ENCODE data around the gene CDS2.

CDS2 gene

GRCh38 chr20:5140195-5140594 lies 13.4 kb downstream of the CDS2 start:
- peaks cover 0 to 29% of the 10 kb centered on the region in 2 donors for H3K36me3 ChIP-seq (replicated peaks in 1 of 2; ENCODE audit: control insufficient read depth in 2 of 2, insufficient read depth in 2 of 2, low read length in 2 of 2)
- H3K4me2 ChIP-seq (ENCODE audit: insufficient read depth, low read length, poor library complexity, severe bottlenecking): no peak overlapping the region
- no peak overlapping the region for H2BK120ac ChIP-seq (ENCODE audit: low read depth, low read length)
- H3K79me1 ChIP-seq (ENCODE audit: low read depth, low read length): peaks cover 6% of the 10 kb centered on the region
- H4K91ac ChIP-seq (ENCODE audit: low read depth, low read length, poor library complexity): no peak overlapping the region
- no peak for DNase-seq (ENCODE audit: low spot score)
- no peak overlapping the region for H3K27ac ChIP-seq (replicated peaks; ENCODE audit: low read length)
- no peaks in the 10 kb centered on the region for H3K27me3 ChIP-seq (ENCODE audit: control insufficient read depth in 3 of 3, insufficient read depth in 3 of 3, low read depth in 1 of 3, low read length in 3 of 3)
- H3K23ac ChIP-seq (ENCODE audit: low read depth, low read length, poor library complexity): no peak overlapping the region
- no peak overlapping the region for H2AK5ac ChIP-seq (ENCODE audit: low read depth, low read length)
- H3K9ac ChIP-seq (ENCODE audit: low read depth, low read length, poor library complexity): no peak overlapping the region
- H3K9me3 ChIP-seq (replicated peaks in 1 of 2; ENCODE audit: control insufficient read depth in 2 of 2, insufficient read depth in 1 of 2, low read depth in 1 of 2, low read length in 2 of 2): no peaks in the 10 kb centered on the region
- H3K4ac ChIP-seq (ENCODE audit: low read length): no peak overlapping the region
- no peak overlapping the region for H3K18ac ChIP-seq (ENCODE audit: low read length)
- no peak overlapping the region for H2BK5ac ChIP-seq (ENCODE audit: low read length)
- H3K4me3 ChIP-seq (ENCODE audit: low read length in 2 of 2): no peak overlapping the region
- no peak overlapping the region for H2AFZ ChIP-seq (ENCODE audit: low read length)
- H3K4me1 ChIP-seq (ENCODE audit: control insufficient read depth in 2 of 2, insufficient read depth in 1 of 2, low read depth in 1 of 2, low read length in 2 of 2): peaks cover 0 to 7% of the 10 kb centered on the region in 2 donors
- H2BK12ac ChIP-seq (ENCODE audit: low read length): no peak overlapping the region
- no peak overlapping the region for H2BK15ac ChIP-seq (ENCODE audit: low read length)
- no peak overlapping the region for H3K14ac ChIP-seq (ENCODE audit: low read length)
- no peak overlapping the region for H4K8ac ChIP-seq (ENCODE audit: low read depth, low read length)

- H3K4me3 ChIP-seq (ENCODE audit: low read length in 2 of 2): no peak overlapping the region
- H3K18ac ChIP-seq (ENCODE audit: low read length): no peak overlapping the region
- H2BK15ac ChIP-seq (ENCODE audit: low read length): no peak overlapping the region
- no peak overlapping the region for H2BK12ac ChIP-seq (ENCODE audit: low read length)
- no peak overlapping the region for H2BK5ac ChIP-seq (ENCODE audit: low read length)
- H4K8ac ChIP-seq (ENCODE audit: low read depth, low read length): no peak overlapping the region
- H2AFZ ChIP-seq (ENCODE audit: low read length): no peak overlapping the region
- no peak overlapping the region for H3K4ac ChIP-seq (ENCODE audit: low read length)
- no peak overlapping the region for H3K23ac ChIP-seq (ENCODE audit: low read depth, low read length, poor library complexity)
- no CpG with 5 or more reads among the region's 2 CpGs for WGBS, 2 donors (ENCODE audit: extremely low coverage in 2 of 2, insufficient read length in 2 of 2, insufficient replicate concordance in 1 of 2)
- no peak overlapping the region for H3K4me2 ChIP-seq (ENCODE audit: insufficient read depth, low read length, poor library complexity, severe bottlenecking)
- H3K9me3 ChIP-seq (replicated peaks in 1 of 2; ENCODE audit: control insufficient read depth in 2 of 2, insufficient read depth in 1 of 2, low read depth in 1 of 2, low read length in 2 of 2): no peaks in the 10 kb centered on the region
- H3K79me1 ChIP-seq (ENCODE audit: low read depth, low read length): peaks cover 3% of the 10 kb centered on the region
- H3K9ac ChIP-seq (ENCODE audit: low read depth, low read length, poor library complexity): no peak overlapping the region
- no peak overlapping the region for H3K27ac ChIP-seq (replicated peaks; ENCODE audit: low read length)
- no peak overlapping the region for H2BK120ac ChIP-seq (ENCODE audit: low read depth, low read length)
- peaks cover 0 to 28% of the 10 kb centered on the region in 2 donors for H3K36me3 ChIP-seq (replicated peaks in 1 of 2; ENCODE audit: control insufficient read depth in 2 of 2, insufficient read depth in 2 of 2, low read length in 2 of 2)
- DNase-seq (ENCODE audit: low spot score): no peak
- no peaks in the 10 kb centered on the region for H3K4me1 ChIP-seq (ENCODE audit: control insufficient read depth in 2 of 2, insufficient read depth in 1 of 2, low read depth in 1 of 2, low read length in 2 of 2)
- no peaks in the 10 kb centered on the region for H3K27me3 ChIP-seq (ENCODE audit: control insufficient read depth in 3 of 3, insufficient read depth in 3 of 3, low read depth in 1 of 3, low read length in 3 of 3)
- H2AK5ac ChIP-seq (ENCODE audit: low read depth, low read length): no peak overlapping the region
- no peak overlapping the region for H3K14ac ChIP-seq (ENCODE audit: low read length)
- no peak overlapping the region for H4K91ac ChIP-seq (ENCODE audit: low read depth, low read length, poor library complexity)
Observed at GRCh38 chr20:5141615-5142014, 14.8 kb downstream of the CDS2 start.

GRCh38 chr20:5143851-5144250 lies 17.0 kb downstream of the CDS2 start:
- H3K9ac ChIP-seq (ENCODE audit: low read depth, low read length, poor library complexity): no peak overlapping the region
- H2BK12ac ChIP-seq (ENCODE audit: low read length): no peak overlapping the region
- no peak for DNase-seq (ENCODE audit: low spot score)
- H3K4me2 ChIP-seq (ENCODE audit: insufficient read depth, low read length, poor library complexity, severe bottlenecking): no peak overlapping the region
- no peak overlapping the region for H3K27ac ChIP-seq (replicated peaks; ENCODE audit: low read length)
- H2BK5ac ChIP-seq (ENCODE audit: low read length): no peak overlapping the region
- H2BK120ac ChIP-seq (ENCODE audit: low read depth, low read length): no peak overlapping the region
- no peak overlapping the region for H3K18ac ChIP-seq (ENCODE audit: low read length)
- H3K27me3 ChIP-seq (ENCODE audit: control insufficient read depth in 3 of 3, insufficient read depth in 3 of 3, low read depth in 1 of 3, low read length in 3 of 3): no peaks in the 10 kb centered on the region
- no CpG with 5 or more reads among the region's 5 CpGs for WGBS, 2 donors (ENCODE audit: extremely low coverage in 2 of 2, insufficient read length in 2 of 2, insufficient replicate concordance in 1 of 2)
- no peaks in the 10 kb centered on the region for H3K4me1 ChIP-seq (ENCODE audit: control insufficient read depth in 2 of 2, insufficient read depth in 1 of 2, low read depth in 1 of 2, low read length in 2 of 2)
- H3K9me3 ChIP-seq (replicated peaks in 1 of 2; ENCODE audit: control insufficient read depth in 2 of 2, insufficient read depth in 1 of 2, low read depth in 1 of 2, low read length in 2 of 2): no peaks in the 10 kb centered on the region
- no peak overlapping the region for H2BK15ac ChIP-seq (ENCODE audit: low read length)
- no peak overlapping the region for H3K4me3 ChIP-seq (ENCODE audit: low read length in 2 of 2)
- peaks cover 0 to 22% of the 10 kb centered on the region in 2 donors for H3K36me3 ChIP-seq (replicated peaks in 1 of 2; ENCODE audit: control insufficient read depth in 2 of 2, insufficient read depth in 2 of 2, low read length in 2 of 2)
- H3K14ac ChIP-seq (ENCODE audit: low read length): no peak overlapping the region
- no peak overlapping the region for H3K23ac ChIP-seq (ENCODE audit: low read depth, low read length, poor library complexity)
- H4K8ac ChIP-seq (ENCODE audit: low read depth, low read length): no peak overlapping the region
- H3K4ac ChIP-seq (ENCODE audit: low read length): no peak overlapping the region
- H2AK5ac ChIP-seq (ENCODE audit: low read depth, low read length): no peak overlapping the region
- H2AFZ ChIP-seq (ENCODE audit: low read length): no peak overlapping the region
- H4K91ac ChIP-seq (ENCODE audit: low read depth, low read length, poor library complexity): no peak overlapping the region
- peaks cover 2% of the 10 kb centered on the region for H3K79me1 ChIP-seq (ENCODE audit: low read depth, low read length)

- H4K8ac ChIP-seq (ENCODE audit: low read depth, low read length): no peak overlapping the region
- no peak overlapping the region for H3K18ac ChIP-seq (ENCODE audit: low read length)
- no peak overlapping the region for H3K27ac ChIP-seq (replicated peaks; ENCODE audit: low read length)
- no peak overlapping the region for H4K91ac ChIP-seq (ENCODE audit: low read depth, low read length, poor library complexity)
- H3K4me3 ChIP-seq (ENCODE audit: low read length in 2 of 2): no peak overlapping the region
- no peak overlapping the region for H2BK12ac ChIP-seq (ENCODE audit: low read length)
- H3K4me1 ChIP-seq (ENCODE audit: control insufficient read depth in 2 of 2, insufficient read depth in 1 of 2, low read depth in 1 of 2, low read length in 2 of 2): peaks cover 0 to 3% of the 10 kb centered on the region in 2 donors
- no peak for DNase-seq (ENCODE audit: low spot score)
- H2BK15ac ChIP-seq (ENCODE audit: low read length): no peak overlapping the region
- no peak overlapping the region for H3K9ac ChIP-seq (ENCODE audit: low read depth, low read length, poor library complexity)
- peaks cover 0 to 19% of the 10 kb centered on the region in 2 donors for H3K36me3 ChIP-seq (replicated peaks in 1 of 2; ENCODE audit: control insufficient read depth in 2 of 2, insufficient read depth in 2 of 2, low read length in 2 of 2)
- H3K14ac ChIP-seq (ENCODE audit: low read length): no peak overlapping the region
- no peaks in the 10 kb centered on the region for H3K79me1 ChIP-seq (ENCODE audit: low read depth, low read length)
- no peaks in the 10 kb centered on the region for H3K9me3 ChIP-seq (replicated peaks in 1 of 2; ENCODE audit: control insufficient read depth in 2 of 2, insufficient read depth in 1 of 2, low read depth in 1 of 2, low read length in 2 of 2)
- no peak overlapping the region for H2AFZ ChIP-seq (ENCODE audit: low read length)
- no peak overlapping the region for H2AK5ac ChIP-seq (ENCODE audit: low read depth, low read length)
- no peak overlapping the region for H2BK120ac ChIP-seq (ENCODE audit: low read depth, low read length)
- no peak overlapping the region for H3K4ac ChIP-seq (ENCODE audit: low read length)
- no peak overlapping the region for H3K23ac ChIP-seq (ENCODE audit: low read depth, low read length, poor library complexity)
- H2BK5ac ChIP-seq (ENCODE audit: low read length): no peak overlapping the region
- H3K4me2 ChIP-seq (ENCODE audit: insufficient read depth, low read length, poor library complexity, severe bottlenecking): no peak overlapping the region
- WGBS, 2 donors (ENCODE audit: extremely low coverage in 2 of 2, insufficient read length in 2 of 2, insufficient replicate concordance in 1 of 2): no CpG with 5 or more reads among the region's 5 CpGs
- H3K27me3 ChIP-seq (ENCODE audit: control insufficient read depth in 3 of 3, insufficient read depth in 3 of 3, low read depth in 1 of 3, low read length in 3 of 3): no peaks in the 10 kb centered on the region
Observed at GRCh38 chr20:5145365-5146098, 18.7 kb downstream of the CDS2 start.

All from neuronal stem cell (in vitro differentiated cells).